GM12873 (cell line): Measurements from ENCODE around the gene IGFBP2.

ENCODE experiments used
- CTCF ChIP-seq: IDR thresholded peaks from 2 replicates; pipeline ENCODE4 v1.5.1; 2012; ENCODE audit warnings: low read depth, mild to moderate bottlenecking, moderate library complexity, low read length, control low read depth; ENCODE audit not compliant: insufficient read depth; ENCODE audit errors: missing control alignments

IGFBP2 gene

GRCh38 chr2:216591480-216591879 lies 41.7 kb upstream of the IGFBP2 start:
- no peak for TF ChIP-seq CTCF

GRCh38 chr2:216594081-216594480 lies 39.1 kb upstream of the IGFBP2 start:
- TF ChIP-seq CTCF: no peak

- no peak for TF ChIP-seq CTCF
Observed at GRCh38 chr2:216596236-216596979, 36.8 kb upstream of the IGFBP2 start.

GRCh38 chr2:216596980-216597509 lies 36.2 kb upstream of the IGFBP2 start:
- no peak for TF ChIP-seq CTCF

GRCh38 chr2:216601632-216602409 lies 31.4 kb upstream of the IGFBP2 start:
- no peak for TF ChIP-seq CTCF

GRCh38 chr2:216603010-216603883 lies 30.0 kb upstream of the IGFBP2 start:
- no peak for TF ChIP-seq CTCF
